Activated CD4-positive, CD25-positive, alpha-beta regulatory T cell treated with anti-CD3 and anti-CD28 coated beads, Interleukin-2, amount 50 U/mL, for 16 hours (primary cell): Measurements from ENCODE around the gene MLXIPL.
"Not testable (repeated sequence)": the region's sequence is repeated elsewhere in the genome, so short reads cannot be mapped to it uniquely, and the experiment has no call there.

Experiments
- DNase-seq: peaks from one replicate; pipeline ENCODE4 v3.0.0-alpha.2; 2020; ENCODE audit warnings: low read depth, low spot score

The MLXIPL gene

GRCh38 chr7:73623798-73624668, at the start of gene MLXIPL:
Gene MLXIPL (minus strand): TSS chr7:73624522. CDS start chr7:73624492, 30 bp downstream.
- DNase-seq: no peak

- no peak for DNase-seq
These were observed 47.6 kb upstream of the MLXIPL start for GRCh38 chr7:73671857-73672445.

- no peak for DNase-seq
These were observed 47.0 kb upstream of the MLXIPL start for GRCh38 chr7:73671322-73671661.

GRCh38 chr7:73669858-73670385, 45.6 kb upstream of the MLXIPL start:
- no peak for DNase-seq

GRCh38 chr7:73669288-73669701, 45.0 kb upstream of the MLXIPL start:
- no peak for DNase-seq

GRCh38 chr7:73668886-73669230, 44.5 kb upstream of the MLXIPL start:
- no peak for DNase-seq

- DNase-seq: no peak
These were observed 44.0 kb upstream of the MLXIPL start for GRCh38 chr7:73668103-73668885.

- DNase-seq: peak; percentile 88
These were observed 43.2 kb upstream of the MLXIPL start, which contains the start of gene VPS37D for GRCh38 chr7:73667344-73668102. Gene VPS37D (plus strand): TSS chr7:73667831. CDS start chr7:73667959, 128 bp downstream.

- no peak for DNase-seq
These were observed 38.7 kb upstream of the MLXIPL start for GRCh38 chr7:73663033-73663432.

GRCh38 chr7:73660594-73660993, 36.3 kb upstream of the MLXIPL start:
- not testable (repeated sequence) for DNase-seq

GRCh38 chr7:73659983-73660382, 35.7 kb upstream of the MLXIPL start:
- no peak for DNase-seq

GRCh38 chr7:73655309-73655708, 31.0 kb upstream of the MLXIPL start:
- DNase-seq: not testable (repeated sequence)

- no peak for DNase-seq
These were observed 28.2 kb upstream of the MLXIPL start for GRCh38 chr7:73652541-73652949.

- no peak for DNase-seq
These were observed 26.2 kb upstream of the MLXIPL start for GRCh38 chr7:73650524-73650923.

GRCh38 chr7:73649576-73649975, 25.3 kb upstream of the MLXIPL start:
- DNase-seq: no peak

- DNase-seq: no peak
These were observed 24.4 kb upstream of the MLXIPL start for GRCh38 chr7:73648593-73649332.

- no peak for DNase-seq
These were observed 23.6 kb upstream of the MLXIPL start for GRCh38 chr7:73647725-73648592.

- no peak for DNase-seq
These were observed 22.7 kb upstream of the MLXIPL start for GRCh38 chr7:73646785-73647724.
